KBM-7 (cell line): Measurements from ENCODE around the gene GNG8.

Experiments
- DNase-seq: peaks from one replicate; pipeline ENCODE4 v3.0.0-alpha.2; 2015
- in situ Hi-C: fragments of 300-500 bp; cut with MboI; formaldehyde crosslinking; loops from 2 replicates; pipeline ENCODE4 v1.14.3; 2020; ENCODE audit warnings: low sequenced_read_pairs, low pct_unique_long_range_greater_than_20kb, mixed read lengths

GNG8 gene

GRCh38 chr19:46606019-46606418 is 30.0 kb downstream of the GNG8 start:
- in situ Hi-C loops, result no loop called here

DNA sequence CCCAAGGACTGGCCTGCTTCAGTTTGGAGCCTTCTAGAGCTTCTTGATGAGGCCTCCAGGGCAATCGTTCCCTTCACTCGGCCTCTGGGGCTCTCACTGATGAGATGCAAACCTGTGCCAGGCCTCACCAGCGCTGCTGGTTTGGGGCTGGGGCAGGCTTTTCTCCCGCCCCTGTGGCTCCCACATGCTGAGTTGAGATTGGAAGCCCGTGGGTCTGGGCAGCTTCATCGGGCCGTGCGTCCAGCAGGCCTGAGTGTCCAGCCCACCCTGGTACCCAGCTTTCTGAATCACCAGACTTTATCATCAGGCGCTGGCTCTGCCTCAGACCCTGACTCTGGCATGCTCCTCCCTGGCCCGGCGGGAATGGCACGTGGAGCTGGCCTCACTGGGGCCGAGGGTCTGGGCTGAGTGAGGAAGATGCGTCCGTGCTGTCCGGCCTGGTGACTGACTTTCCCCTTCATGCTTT is 30.6 kb downstream of the GNG8 start:
- DNase-seq, result no peak
- in situ Hi-C loops, result no loop called here

More at GRCh38 chr19:46606019-46606418, 30.0 kb downstream of the GNG8 start:
- no peak for DNase-seq

- DNase-seq, result no peak
- in situ Hi-C loops, result no loop called here
Observed at GRCh38 chr19:46604781-46605355, 31.1 kb downstream of the GNG8 start.

GRCh38 chr19:46603752-46604231 is 32.2 kb downstream of the GNG8 start:
- DNase-seq, result no peak

GRCh38 chr19:46603195-46603637 is 32.8 kb downstream of the GNG8 start:
- no peak for DNase-seq
- in situ Hi-C loops, result no loop called here

More at GRCh38 chr19:46603752-46604231, 32.2 kb downstream of the GNG8 start:
- in situ Hi-C loops, result no loop called here

- in situ Hi-C loops, result no loop called here
- DNase-seq, result no peak
Observed at GRCh38 chr19:46602392-46603194, 33.4 kb downstream of the GNG8 start.

- in situ Hi-C loops, result no loop called here
- DNase-seq, result no peak
Observed at GRCh38 chr19:46601318-46602224, 34.4 kb downstream of the GNG8 start, which contains the start of gene CALM3. CALM3 (plus strand) TSS chr19:46601330; CDS start chr19:46601435, 105 bp downstream.

DNA sequence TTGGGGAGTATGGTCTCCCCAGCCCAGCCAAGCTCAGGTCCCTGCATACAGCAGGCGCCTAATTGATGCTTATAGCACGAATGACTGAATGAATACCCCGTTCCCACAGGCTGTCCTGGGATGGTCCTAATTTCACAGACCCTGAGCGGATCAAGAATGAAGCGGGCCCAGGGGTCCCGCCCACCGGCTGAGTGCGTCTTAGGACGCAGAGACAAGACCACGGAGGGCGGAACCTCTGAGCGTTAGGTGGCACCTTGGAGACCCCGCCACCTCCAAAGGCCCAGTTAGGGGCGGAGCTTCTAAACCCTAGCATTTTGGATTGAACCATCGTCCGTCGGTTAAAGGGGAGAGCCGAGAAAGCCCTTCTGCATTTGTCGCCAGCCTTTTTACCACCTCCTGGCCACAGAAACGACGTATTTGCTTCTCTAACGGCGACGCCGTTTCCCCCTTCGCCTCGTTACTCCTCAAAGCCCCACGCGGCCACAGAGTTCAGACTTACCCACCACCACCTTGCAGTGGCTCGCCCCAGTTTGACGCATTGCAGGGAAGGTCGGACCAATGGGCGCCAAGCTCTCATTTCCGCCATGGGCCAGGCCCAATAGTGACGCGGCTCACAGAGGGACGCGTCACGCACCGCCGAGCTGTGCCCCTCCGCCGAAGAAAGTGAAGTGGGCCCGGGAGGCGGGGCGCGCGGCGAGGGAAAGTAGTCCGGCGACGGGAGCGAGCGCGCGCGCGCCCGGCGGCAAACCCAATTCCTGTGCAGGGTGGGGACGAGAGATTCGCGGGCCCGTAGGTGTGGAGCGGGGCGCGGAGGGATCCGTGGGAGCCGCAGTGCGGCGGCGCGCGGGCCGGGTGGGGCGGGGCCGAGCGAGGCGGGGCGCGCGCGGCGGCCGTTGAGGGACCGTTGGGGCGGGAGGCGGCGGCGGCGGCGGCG is 35.4 kb downstream of the GNG8 start:
- in situ Hi-C loops, result no loop called here
- peak; percentile 98 for DNase-seq

DNA sequence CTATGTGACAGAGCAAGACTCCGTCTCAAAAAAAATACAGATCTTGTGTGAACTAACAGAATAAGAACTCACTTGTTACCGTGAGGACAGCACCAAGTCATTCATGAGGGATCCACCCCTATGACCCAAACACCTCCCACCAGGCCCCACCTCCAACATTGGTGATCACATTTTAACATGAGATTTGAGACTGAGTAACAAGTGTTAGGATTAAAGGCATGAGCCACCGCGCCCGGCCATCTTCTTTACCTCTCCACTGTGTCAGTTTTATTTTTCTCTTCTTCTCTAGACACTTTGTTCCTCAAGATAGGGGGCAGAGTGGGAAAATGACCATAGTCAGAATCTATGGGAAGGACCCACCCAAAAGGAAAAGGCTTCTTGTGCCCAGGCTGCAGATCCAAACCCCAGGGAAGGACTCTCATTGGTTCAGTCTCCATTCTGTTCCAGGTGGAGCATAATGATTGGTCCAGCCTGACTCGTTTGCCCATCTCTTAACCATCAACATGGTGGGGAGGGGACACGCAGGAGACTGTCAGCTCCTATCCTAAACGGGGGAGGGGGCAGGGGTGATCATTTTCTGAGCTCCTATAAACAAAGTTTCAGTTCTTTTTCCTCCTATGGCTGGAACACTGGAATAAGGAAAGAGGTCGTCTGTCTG is 36.2 kb downstream of the GNG8 start:
- no peak for DNase-seq
- in situ Hi-C loops, result no loop called here

GRCh38 chr19:46598372-46598917 is 37.6 kb downstream of the GNG8 start:
- in situ Hi-C loops, result no loop called here
- DNase-seq, result no peak

GRCh38 chr19:46596008-46596407 is 40.0 kb downstream of the GNG8 start:
- DNase-seq, result no peak
- in situ Hi-C loops, result no loop called here

DNA sequence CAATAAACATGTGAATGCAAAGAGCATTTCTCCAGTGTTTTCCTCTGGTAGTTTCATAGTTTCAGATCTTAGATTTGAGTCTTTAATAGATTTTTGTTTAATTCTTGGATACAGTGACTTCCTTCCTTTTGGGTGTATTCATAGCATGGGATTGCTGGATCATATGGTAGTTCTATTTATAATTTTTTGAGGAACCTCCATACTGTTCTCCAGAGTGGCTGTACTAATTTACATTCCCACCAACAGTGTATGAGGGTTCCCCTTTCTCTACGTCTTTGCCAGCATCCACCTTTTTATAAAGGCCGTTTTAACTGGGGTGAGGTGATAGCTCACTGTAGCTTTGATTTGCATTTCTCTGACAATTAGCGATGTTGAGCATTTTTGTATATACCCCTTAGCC is 44.1 kb downstream of the GNG8 start:
- in situ Hi-C loops, result no loop called here
- DNase-seq, result no peak

DNA sequence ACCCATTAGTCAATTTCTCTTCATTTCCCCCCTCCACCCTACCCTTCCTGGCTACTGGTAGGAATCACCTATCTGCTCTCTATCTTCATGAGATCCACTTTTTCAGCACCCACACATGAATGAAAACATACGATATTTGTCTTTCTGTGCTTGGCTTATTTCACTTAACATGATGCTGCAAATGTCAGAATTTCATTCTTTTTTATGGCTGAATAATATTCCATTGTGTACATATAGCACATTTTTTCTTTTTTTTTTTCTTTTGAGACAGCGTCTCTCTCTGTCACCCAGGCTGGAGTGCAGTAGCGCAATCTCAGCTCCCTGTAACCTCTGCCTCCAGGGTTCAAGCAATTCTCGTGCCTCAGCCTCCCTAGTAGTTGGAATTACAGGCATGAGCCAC is 44.7 kb downstream of the GNG8 start:
- in situ Hi-C loops, result no loop called here
- no peak for DNase-seq

- no peak for DNase-seq
- in situ Hi-C loops, result no loop called here
Observed at GRCh38 chr19:46587861-46588260, 48.1 kb downstream of the GNG8 start.

DNA sequence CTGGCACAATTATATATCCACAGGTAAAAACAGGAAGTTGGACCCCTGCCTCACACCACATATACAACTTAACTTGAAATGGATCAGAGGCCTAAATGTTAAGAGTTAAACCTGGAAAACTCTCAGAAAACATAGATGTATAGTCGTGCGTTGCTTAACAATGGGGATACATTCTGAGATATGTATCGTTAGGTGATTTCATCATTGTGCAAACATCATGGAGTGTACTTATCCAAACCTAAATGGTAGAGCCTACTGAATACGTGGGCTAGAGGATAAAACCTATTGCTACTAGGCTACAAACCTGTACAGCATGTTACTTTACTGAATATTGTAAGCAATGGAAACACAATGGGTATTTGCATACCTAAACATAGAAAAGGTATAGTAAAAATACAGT is 49.7 kb downstream of the GNG8 start:
- in situ Hi-C loops, result no loop called here
- DNase-seq, result no peak

GRCh38 chr19:46585539-46585938 is 50.5 kb downstream of the GNG8 start:
- in situ Hi-C loops, result no loop called here
- no peak for DNase-seq
